ENCODE data around the gene TOB1. TPM values are rescaled to one million over a fixed set of nuclear protein-coding genes. Genes with fewer than 3 reads are reported as not detected.

TOB1 gene
- total RNA-seq, 1 donor from 2014 or later: 43.9 TPM

- TF ChIP-seq CTCF (IDR thresholded peaks at IDR 0.05; ENCODE audit: unreplicated experiment): no peak
- DNase-seq (ENCODE audit: low spot score, unreplicated experiment): no peak
- H3K27me3 Mint-ChIP-seq: no peaks in the 10 kb centered on the region
- peaks cover 31% of the 10 kb centered on the region for H3K4me1 Mint-ChIP-seq (ENCODE audit: low read depth)
- no peaks in the 10 kb centered on the region for H3K9me3 Mint-ChIP-seq (ENCODE audit: low read depth)
- peak overlapping the region; percentile 16 for H3K27ac Mint-ChIP-seq
- H3K4me3 Mint-ChIP-seq (ENCODE audit: low read depth): no peak overlapping the region
- H3K36me3 Mint-ChIP-seq (ENCODE audit: insufficient read depth): no peaks in the 10 kb centered on the region
Observed at GRCh38 chr17:50892101-50892776, 26.1 kb upstream of the TOB1 start.

GRCh38 chr17:50891577-50891989, 25.4 kb upstream of the TOB1 start:
- Mint-ChIP-seq H3K27me3 (no peaks in the 10 kb centered on the region), H3K9me3 (ENCODE audit: low read depth) (no peaks in the 10 kb centered on the region), H3K4me1 (ENCODE audit: low read depth) (peaks cover 36% of the 10 kb centered on the region), H3K27ac (peak overlapping the region; percentile 84), H3K36me3 (ENCODE audit: insufficient read depth) (no peaks in the 10 kb centered on the region), H3K4me3 (ENCODE audit: low read depth) (no peak overlapping the region)
- no peak for DNase-seq (ENCODE audit: low spot score, unreplicated experiment)
- TF ChIP-seq CTCF (IDR thresholded peaks at IDR 0.05; ENCODE audit: unreplicated experiment): no peak

- H3K4me1 Mint-ChIP-seq (ENCODE audit: low read depth): peaks cover 38% of the 10 kb centered on the region
- H3K27ac Mint-ChIP-seq: peak overlapping the region; percentile 84
- no peaks in the 10 kb centered on the region for H3K27me3 Mint-ChIP-seq
- H3K9me3 Mint-ChIP-seq (ENCODE audit: low read depth): no peaks in the 10 kb centered on the region
- no peak for TF ChIP-seq CTCF (IDR thresholded peaks at IDR 0.05; ENCODE audit: unreplicated experiment)
- no peaks in the 10 kb centered on the region for H3K36me3 Mint-ChIP-seq (ENCODE audit: insufficient read depth)
- H3K4me3 Mint-ChIP-seq (ENCODE audit: low read depth): no peak overlapping the region
- no peak for DNase-seq (ENCODE audit: low spot score, unreplicated experiment)
Observed at GRCh38 chr17:50890675-50891516, 24.7 kb upstream of the TOB1 start.

- no peak for TF ChIP-seq CTCF (IDR thresholded peaks at IDR 0.05; ENCODE audit: unreplicated experiment)
- Mint-ChIP-seq H3K27me3 (no peaks in the 10 kb centered on the region), H3K4me3 (ENCODE audit: low read depth) (no peak overlapping the region), H3K36me3 (ENCODE audit: insufficient read depth) (no peaks in the 10 kb centered on the region), H3K4me1 (ENCODE audit: low read depth) (peaks cover 38% of the 10 kb centered on the region), H3K27ac (peak overlapping the region; percentile 84), H3K9me3 (ENCODE audit: low read depth) (no peaks in the 10 kb centered on the region)
- no peak for DNase-seq (ENCODE audit: low spot score, unreplicated experiment)
Observed at GRCh38 chr17:50889528-50890118, 23.5 kb upstream of the TOB1 start.

- peaks cover 37% of the 10 kb centered on the region for H3K4me1 Mint-ChIP-seq (ENCODE audit: low read depth)
- H3K27me3 Mint-ChIP-seq: no peaks in the 10 kb centered on the region
- H3K27ac Mint-ChIP-seq: peak overlapping the region; percentile 33
- H3K36me3 Mint-ChIP-seq (ENCODE audit: insufficient read depth): no peaks in the 10 kb centered on the region
- no peaks in the 10 kb centered on the region for H3K9me3 Mint-ChIP-seq (ENCODE audit: low read depth)
- TF ChIP-seq CTCF (IDR thresholded peaks at IDR 0.05; ENCODE audit: unreplicated experiment): no peak
- no peak overlapping the region for H3K4me3 Mint-ChIP-seq (ENCODE audit: low read depth)
- no peak for DNase-seq (ENCODE audit: low spot score, unreplicated experiment)
Observed at GRCh38 chr17:50887705-50888245, 21.6 kb upstream of the TOB1 start.

All from progenitor cell of endocrine pancreas (in vitro differentiated cells).